Endometrium (tissue), 2 donors: ENCODE data around the gene TECPR1.

ENCODE experiments used
- FAIRE-seq: peaks from 2 replicates; lab custom pipeline; 2012; peaks lifted over from hg19 to GRCh38; lab: Jason Lieb, UNC
- donor health status: control.
- donor health status: control.

The TECPR1 gene

DNA sequence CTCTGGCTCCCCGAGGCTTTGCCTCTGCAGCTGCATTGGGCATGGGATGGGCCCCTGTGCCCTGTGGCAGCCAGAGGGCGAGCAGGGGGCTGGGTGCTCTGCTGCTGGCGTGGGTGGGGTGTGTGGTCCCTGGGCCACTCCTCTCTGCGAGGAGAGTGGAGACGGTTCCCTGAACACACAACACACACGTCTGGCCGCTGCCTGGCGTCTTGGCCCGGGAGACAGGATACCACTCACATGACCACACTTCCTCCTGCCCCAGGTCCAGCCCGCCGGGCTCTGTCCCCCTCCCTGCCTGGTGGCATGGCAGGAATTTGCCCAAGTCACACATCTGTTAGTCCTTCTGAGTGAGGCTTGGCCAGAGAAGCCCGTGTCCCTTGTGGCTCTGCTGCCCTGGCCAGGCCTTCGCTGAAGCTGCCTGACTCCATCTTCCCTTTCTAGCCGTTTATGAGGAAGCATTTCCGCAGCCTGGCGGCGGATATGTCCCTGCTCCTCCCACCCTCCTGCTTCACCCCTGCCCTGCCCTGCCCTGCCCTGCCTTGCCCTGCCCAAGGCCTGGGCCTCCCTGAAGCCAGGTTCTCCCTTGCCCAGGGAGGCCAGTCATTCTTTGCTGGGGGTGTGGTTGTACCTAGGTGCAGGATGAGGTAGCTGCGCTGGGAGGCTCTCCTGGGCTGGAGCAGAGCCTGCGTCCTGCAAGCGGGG, 32.5 kb upstream of the TECPR1 start:
- no peak for FAIRE-seq

DNA sequence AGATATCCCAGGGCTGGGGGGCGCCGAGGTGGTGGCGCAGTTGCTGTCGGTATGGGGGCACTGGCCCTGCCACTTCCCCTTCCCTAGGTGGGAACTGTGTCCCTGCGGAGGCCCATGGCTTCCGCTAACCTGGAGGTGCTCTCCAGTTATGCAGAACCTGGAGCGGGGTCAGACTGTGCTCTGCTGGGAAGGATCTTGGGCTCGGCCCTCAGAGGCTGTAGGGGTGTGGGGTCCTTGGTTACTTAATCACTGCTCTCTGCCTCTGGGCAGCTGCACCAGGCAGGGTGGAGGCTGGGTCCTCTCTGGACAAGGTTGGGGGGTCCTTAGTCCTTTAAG, 31.8 kb upstream of the TECPR1 start:
- no peak for FAIRE-seq

GRCh38 chr7:98283127-98283886, 31.3 kb upstream of the TECPR1 start:
- no peak for FAIRE-seq

GRCh38 chr7:98282703-98283102, 30.7 kb upstream of the TECPR1 start:
- FAIRE-seq: no peak

GRCh38 chr7:98281757-98282606, 29.9 kb upstream of the TECPR1 start:
- no peak for FAIRE-seq

DNA sequence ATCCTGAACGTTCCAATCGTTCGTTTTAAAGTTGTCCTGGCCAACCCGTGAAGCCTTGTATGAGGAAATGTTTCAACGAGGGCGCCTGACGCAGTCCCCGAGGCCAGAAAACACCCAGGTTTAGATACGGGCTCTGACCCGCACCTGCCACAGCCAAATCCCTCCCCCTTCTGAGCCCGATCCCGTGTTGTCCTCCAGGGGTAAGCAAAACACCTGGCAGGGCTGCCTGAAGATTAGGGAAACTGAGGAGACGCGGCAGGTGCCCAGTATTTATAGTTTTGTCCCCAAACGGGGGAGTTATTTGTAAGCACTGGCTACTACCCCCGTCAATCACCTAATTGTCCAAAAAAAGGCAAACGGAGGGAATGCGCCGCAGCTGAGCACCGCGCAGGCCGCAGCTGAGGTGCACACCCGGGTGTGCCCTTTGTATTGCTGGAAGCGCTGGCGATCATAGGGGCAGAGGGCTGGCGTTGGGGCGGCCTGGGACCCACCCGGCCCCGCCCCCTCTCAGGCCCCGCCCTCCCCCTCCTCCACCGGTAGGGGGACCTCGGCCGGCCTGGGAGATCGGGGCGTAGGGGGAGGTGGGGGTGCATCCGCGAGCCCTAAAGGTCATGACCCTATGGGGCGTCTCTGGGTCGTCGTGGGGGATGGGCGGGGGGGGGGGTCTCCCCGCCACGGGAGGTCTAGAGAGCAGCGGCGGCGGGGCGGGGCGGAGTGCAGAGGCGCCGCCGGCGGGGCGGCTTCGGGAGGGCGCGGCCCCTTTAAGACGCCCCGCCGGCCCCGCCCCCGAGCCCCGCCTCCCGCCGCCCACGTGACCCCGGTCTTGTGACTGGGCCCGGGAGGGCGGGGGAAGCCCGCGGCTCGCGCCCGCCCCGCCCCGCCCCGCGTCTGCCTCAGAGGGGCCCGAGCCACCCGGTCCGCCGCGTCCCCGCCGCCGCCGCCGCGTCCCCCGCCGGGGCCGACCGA, 29.0 kb upstream of the TECPR1 start, which contains the start of gene BRI3:
Gene BRI3 (plus strand): TSS at position 896 of the 966 bp plus-strand sequence. CDS start 110 bp downstream, outside the sequence.
- FAIRE-seq: no peak

- FAIRE-seq: no peak
Measured at GRCh38 chr7:98280296-98280695, 28.3 kb upstream of the TECPR1 start.

- no peak for FAIRE-seq
Measured at GRCh38 chr7:98278936-98279335, 26.9 kb upstream of the TECPR1 start.

GRCh38 chr7:98278408-98278807, 26.4 kb upstream of the TECPR1 start:
- FAIRE-seq: no peak

GRCh38 chr7:98276241-98276761, 24.3 kb upstream of the TECPR1 start:
- FAIRE-seq: no peak

- FAIRE-seq: no peak
Measured at GRCh38 chr7:98267303-98267702, 15.3 kb upstream of the TECPR1 start.

DNA sequence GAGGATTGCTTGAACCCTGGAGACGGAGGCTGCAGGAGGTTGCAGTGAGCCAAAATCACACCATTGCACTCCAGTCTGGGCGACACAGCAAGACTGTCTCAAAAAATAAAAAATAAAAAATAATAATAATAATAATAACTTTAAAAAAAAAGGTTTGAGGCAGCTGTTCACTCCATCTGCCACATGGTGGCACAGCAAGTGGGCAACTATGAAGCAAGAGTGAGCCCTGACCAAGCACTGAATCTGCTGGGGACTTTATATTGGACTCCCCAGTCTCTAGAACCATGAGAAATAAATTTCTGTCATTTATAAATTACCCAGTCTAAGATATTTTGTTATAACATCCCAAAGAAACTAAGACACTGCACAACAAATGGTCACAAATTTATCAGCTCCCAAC, 14.8 kb upstream of the TECPR1 start:
- FAIRE-seq: no peak

- no peak for FAIRE-seq
Measured at GRCh38 chr7:98265841-98266271, 13.8 kb upstream of the TECPR1 start.

GRCh38 chr7:98257701-98258100, 5.7 kb upstream of the TECPR1 start:
- no peak for FAIRE-seq

GRCh38 chr7:98256431-98256830, 4.4 kb upstream of the TECPR1 start:
- no peak for FAIRE-seq

- FAIRE-seq: no peak
Measured at GRCh38 chr7:98254951-98255610, 3.0 kb upstream of the TECPR1 start.

GRCh38 chr7:98254516-98254915, 2.5 kb upstream of the TECPR1 start:
- no peak for FAIRE-seq

GRCh38 chr7:98252425-98253054, 508 bp upstream of the TECPR1 start:
- no peak for FAIRE-seq

GRCh38 chr7:98251231-98251600, 816 bp downstream of the TECPR1 start:
- no peak for FAIRE-seq

DNA sequence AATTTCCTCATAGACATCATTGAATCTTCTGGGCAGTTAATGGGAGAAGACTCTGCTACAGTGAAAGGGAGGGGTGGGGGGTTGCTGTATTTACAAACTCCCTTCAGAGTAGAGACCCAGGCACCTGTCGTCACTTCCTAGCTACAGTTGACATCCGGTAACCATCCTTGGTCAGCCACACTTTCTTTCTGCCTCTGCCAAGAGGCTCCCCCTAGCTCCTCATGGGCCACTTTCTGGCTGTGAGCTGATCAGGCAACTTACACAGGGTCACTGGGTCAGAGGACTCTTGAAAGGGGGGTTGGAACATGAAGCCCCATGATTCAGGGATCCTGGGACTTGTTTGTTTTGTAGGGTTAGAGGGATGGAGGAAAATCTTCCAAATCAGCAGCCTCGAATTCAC, 1.2 kb downstream of the TECPR1 start:
- FAIRE-seq: no peak
